ENCODE measurements around the gene NLRP1. TPM values are rescaled to one million over a fixed set of nuclear protein-coding genes. Genes with fewer than 3 reads are reported as not detected.

NLRP1 gene
- total and polyA plus RNA-seq, 2 of the 13 experiments (the other 11 are each of a cell fraction or from before 2014, with no cell fraction given): 3.4 to 3.7 TPM

DNA sequence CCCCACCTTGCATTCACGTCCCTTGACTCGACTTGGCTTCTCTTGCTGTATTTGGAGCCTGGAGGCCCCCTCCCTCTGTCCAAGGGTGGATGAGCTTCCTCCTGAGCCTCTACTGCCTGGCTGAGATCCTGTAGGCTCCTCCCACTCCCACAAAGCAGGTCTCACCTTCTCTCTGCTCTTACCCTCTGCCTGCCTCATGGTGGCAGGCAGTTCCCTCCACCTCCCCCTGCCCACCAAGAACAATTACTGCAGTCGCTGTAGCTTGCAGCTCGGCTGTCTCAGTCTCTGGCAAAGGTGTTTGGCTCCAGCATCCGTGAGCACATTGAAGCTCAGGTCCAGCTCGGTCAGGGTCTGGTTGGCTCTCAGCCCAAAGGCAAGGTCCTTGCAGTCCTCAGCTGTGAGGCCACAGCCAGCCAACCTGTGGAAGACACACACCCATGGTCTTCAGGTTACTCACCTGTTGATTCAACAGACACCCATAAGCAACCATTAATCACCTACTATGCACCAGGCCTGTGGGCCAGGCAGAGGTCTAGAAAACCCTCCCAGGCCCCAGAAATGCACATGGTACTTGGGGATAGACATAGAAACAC is 42.6 kb downstream of the NLRP1 start (continued):
- TF ChIP-seq, protein P1, sequence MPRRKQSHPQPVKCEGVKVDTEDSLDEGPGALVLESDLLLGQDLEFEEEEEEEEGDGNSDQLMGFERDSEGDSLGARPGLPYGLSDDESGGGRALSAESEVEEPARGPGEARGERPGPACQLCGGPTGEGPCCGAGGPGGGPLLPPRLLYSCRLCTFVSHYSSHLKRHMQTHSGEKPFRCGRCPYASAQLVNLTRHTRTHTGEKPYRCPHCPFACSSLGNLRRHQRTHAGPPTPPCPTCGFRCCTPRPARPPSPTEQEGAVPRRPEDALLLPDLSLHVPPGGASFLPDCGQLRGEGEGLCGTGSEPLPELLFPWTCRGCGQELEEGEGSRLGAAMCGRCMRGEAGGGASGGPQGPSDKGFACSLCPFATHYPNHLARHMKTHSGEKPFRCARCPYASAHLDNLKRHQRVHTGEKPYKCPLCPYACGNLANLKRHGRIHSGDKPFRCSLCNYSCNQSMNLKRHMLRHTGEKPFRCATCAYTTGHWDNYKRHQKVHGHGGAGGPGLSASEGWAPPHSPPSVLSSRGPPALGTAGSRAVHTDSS (CRISPR knock-in tag; conservative IDR thresholded peaks at IDR 0.05): no peak
- TF ChIP-seq RBFOX2 (IDR thresholded peaks at IDR 0.05; ENCODE audit: low read depth, low read length): no peak

DNA sequence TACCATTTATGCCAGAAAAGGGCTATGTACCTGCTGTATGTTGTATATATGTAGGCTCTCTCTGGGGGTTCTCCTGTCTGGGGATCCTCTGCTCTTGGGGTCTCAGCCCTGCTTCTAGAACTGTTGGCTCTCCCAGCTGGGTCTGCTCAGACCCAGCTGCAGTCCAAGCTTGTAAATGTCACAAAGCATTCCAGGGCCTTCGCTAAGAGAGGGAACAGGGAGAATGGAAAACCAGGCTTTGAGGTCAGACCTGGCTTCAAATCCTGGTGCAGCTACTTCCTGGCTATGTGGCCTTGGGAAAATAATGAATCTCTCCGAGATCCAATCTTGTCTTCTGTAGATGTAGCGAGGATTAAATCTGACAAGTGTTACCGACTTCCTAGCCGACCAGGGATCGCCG is 44.0 kb downstream of the NLRP1 start:
- no peak for FAIRE-seq
- Histone ChIP-seq H4K20me1 (ENCODE audit: insufficient read depth, low read length) (no peaks in the 10 kb centered on the region), H3K4me1 (ENCODE audit: insufficient read depth, low read length) (no peaks in the 10 kb centered on the region), H3K36me3 (replicated peaks in 1 of 2; ENCODE audit: control insufficient read depth in 1 of 2, insufficient read depth in 2 of 2, low read length in 2 of 2) (no peaks in the 10 kb centered on the region), H3K9me3 (ENCODE audit: low read length) (no peaks in the 10 kb centered on the region), H3K4me2 (ENCODE audit: low read depth, low read length) (no peak overlapping the region), H3K27ac (ENCODE audit: extremely low read length, insufficient read depth, low read length) (no peak overlapping the region), H3K79me2 (ENCODE audit: insufficient read depth, low read length) (no peaks in the 10 kb centered on the region), H3K9ac (ENCODE audit: insufficient read depth, low read depth, low read length) (no peak overlapping the region), H3K27me3 (ENCODE audit: control insufficient read depth in 1 of 2, insufficient read depth in 2 of 2, low read length in 2 of 2) (peaks cover 3 to 13% of the 10 kb centered on the region in 2 experiments; a peak in 3 of 5 replicates), H3K4me3 (replicated peaks in 1 of 3; ENCODE audit: insufficient read depth in 1 of 3, low read depth in 2 of 3, low read length in 3 of 3) (no peak overlapping the region), H2AFZ (ENCODE audit: low read length) (no peak overlapping the region)
- DNase-seq (ENCODE audit: low spot score): no peak
- 8% methylated on average over 5 of the region's 7 CpGs for WGBS (ENCODE audit: low lambda C conversion rate)
- POLR2A ChIA-PET: no interaction called here
- in situ Hi-C loops (cut with HindIII; ENCODE audit: extremely low pct_ligation_motif_present, low pct_unique_long_range_greater_than_20kb): no loop called here
- CTCF ChIA-PET (ENCODE audit: low intra/inter-chr PET ratio, low total read pairs): no interaction called here
- intact Hi-C loops (cut with micrococcal nuclease; ENCODE audit: unreplicated experiment): no loop called here
- BruUV-seq (replicated peaks): no TSS peak
- ATAC-seq: no peak
- TF ChIP-seq HDAC6 (IDR thresholded peaks at IDR 0.05; ENCODE audit: low read depth, low read length): no peak
- no peak for TF ChIP-seq ZNF660 (CRISPR knock-in tag; IDR thresholded peaks at IDR 0.05; ENCODE audit: borderline replicate concordance, low read depth)
- no peak for TF ChIP-seq ZNF430 (CRISPR knock-in tag; IDR thresholded peaks at IDR 0.05)
- TF ChIP-seq KLF11 (CRISPR knock-in tag; IDR thresholded peaks at IDR 0.05): no peak
- TF ChIP-seq NFATC3 (CRISPR knock-in tag; IDR thresholded peaks at IDR 0.05): no peak
- TF ChIP-seq, protein P2, sequence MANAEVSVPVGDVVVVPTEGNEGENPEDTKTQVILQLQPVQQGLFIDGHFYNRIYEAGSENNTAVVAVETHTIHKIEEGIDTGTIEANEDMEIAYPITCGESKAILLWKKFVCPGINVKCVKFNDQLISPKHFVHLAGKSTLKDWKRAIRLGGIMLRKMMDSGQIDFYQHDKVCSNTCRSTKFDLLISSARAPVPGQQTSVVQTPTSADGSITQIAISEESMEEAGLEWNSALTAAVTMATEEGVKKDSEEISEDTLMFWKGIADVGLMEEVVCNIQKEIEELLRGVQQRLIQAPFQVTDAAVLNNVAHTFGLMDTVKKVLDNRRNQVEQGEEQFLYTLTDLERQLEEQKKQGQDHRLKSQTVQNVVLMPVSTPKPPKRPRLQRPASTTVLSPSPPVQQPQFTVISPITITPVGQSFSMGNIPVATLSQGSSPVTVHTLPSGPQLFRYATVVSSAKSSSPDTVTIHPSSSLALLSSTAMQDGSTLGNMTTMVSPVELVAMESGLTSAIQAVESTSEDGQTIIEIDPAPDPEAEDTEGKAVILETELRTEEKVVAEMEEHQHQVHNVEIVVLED (CRISPR knock-in tag; IDR thresholded peaks at IDR 0.05; ENCODE audit: borderline replicate concordance): no peak
- no peak for TF ChIP-seq FOXO1 (CRISPR knock-in tag; IDR thresholded peaks at IDR 0.05)
- no peak for TF ChIP-seq NFKB2 (CRISPR knock-in tag; IDR thresholded peaks at IDR 0.05; ENCODE audit: borderline replicate concordance)
- no peak for TF ChIP-seq HDAC1 (CRISPR knock-in tag; IDR thresholded peaks at IDR 0.05)
- TF ChIP-seq, protein P3, sequence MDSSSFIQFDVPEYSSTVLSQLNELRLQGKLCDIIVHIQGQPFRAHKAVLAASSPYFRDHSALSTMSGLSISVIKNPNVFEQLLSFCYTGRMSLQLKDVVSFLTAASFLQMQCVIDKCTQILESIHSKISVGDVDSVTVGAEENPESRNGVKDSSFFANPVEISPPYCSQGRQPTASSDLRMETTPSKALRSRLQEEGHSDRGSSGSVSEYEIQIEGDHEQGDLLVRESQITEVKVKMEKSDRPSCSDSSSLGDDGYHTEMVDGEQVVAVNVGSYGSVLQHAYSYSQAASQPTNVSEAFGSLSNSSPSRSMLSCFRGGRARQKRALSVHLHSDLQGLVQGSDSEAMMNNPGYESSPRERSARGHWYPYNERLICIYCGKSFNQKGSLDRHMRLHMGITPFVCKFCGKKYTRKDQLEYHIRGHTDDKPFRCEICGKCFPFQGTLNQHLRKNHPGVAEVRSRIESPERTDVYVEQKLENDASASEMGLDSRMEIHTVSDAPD (CRISPR knock-in tag; IDR thresholded peaks at IDR 0.05): no peak
- no peak for TF ChIP-seq ZFP36L2 (CRISPR knock-in tag; IDR thresholded peaks at IDR 0.05)
- no peak for TF ChIP-seq ZNF232 (CRISPR knock-in tag; IDR thresholded peaks at IDR 0.05; ENCODE audit: borderline replicate concordance)
- TF ChIP-seq, protein P4, sequence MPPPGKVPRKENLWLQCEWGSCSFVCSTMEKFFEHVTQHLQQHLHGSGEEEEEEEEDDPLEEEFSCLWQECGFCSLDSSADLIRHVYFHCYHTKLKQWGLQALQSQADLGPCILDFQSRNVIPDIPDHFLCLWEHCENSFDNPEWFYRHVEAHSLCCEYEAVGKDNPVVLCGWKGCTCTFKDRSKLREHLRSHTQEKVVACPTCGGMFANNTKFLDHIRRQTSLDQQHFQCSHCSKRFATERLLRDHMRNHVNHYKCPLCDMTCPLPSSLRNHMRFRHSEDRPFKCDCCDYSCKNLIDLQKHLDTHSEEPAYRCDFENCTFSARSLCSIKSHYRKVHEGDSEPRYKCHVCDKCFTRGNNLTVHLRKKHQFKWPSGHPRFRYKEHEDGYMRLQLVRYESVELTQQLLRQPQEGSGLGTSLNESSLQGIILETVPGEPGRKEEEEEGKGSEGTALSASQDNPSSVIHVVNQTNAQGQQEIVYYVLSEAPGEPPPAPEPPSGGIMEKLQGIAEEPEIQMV (CRISPR knock-in tag; IDR thresholded peaks at IDR 0.05; ENCODE audit: low read depth): no peak
- TF ChIP-seq RELA (CRISPR knock-in tag; IDR thresholded peaks at IDR 0.05): no peak
- no peak for TF ChIP-seq ZNF672 (CRISPR knock-in tag; IDR thresholded peaks at IDR 0.05)
- no peak for TF ChIP-seq NFYB (CRISPR knock-in tag; IDR thresholded peaks at IDR 0.05)

All from HepG2 (cell line).